Dermis microvascular lymphatic vessel endothelial cell (primary cell): ENCODE results near the gene LCE6A. TPM values are rescaled to one million over a fixed set of nuclear protein-coding genes. Genes with fewer than 3 reads are reported as not detected.

ENCODE experiments used
- DNase-seq, 2 donors: peaks; one replicate each; pipeline versions ENCODE4 v3.0.0 to v3.0.0-alpha.2; 2010; ENCODE audit warnings: low read depth in 2 of 2
- total RNA-seq: library from RNA; depleted of rRNA; stranded (reverse); fragments of >200 nt; gene quantifications from 2 replicates; pipeline ENCODE4 v1.2.1, GENCODE V29; 2014

LCE6A gene
- not detected in 2 replicates for total RNA-seq

- no peak for DNase-seq
Observed at GRCh38 chr1:152842556-152842955, at the start of gene LCE6A. Gene LCE6A (plus strand): TSS chr1:152842856. CDS start chr1:152843521, 665 bp downstream.

GRCh38 chr1:152795686-152796085 lies 47.0 kb upstream of the LCE6A start:
- no peak for DNase-seq

DNA sequence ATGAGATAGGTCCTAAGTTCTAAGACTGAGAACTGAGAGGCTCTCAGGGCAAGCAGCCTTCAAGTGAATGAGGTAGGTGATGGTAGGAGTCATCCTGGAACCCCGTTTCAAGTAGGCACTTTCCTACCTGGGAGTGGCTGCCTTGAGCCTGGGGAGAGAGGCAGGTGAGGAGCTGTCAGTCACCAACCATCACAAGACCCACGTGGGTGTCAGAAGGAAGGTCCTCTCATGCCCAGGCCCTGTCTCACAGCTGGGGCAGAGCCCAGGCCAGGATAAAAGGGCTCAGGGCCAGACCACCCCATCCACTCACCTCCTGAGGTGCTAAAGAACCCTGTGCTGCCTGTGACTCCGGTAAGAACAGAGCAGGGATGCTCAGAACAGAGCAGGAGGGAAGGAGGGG lies 46.2 kb upstream of the LCE6A start, which contains the start of gene LCE1D:
Gene LCE1D (plus strand): TSS at position 301 of the 400 bp plus-strand sequence. CDS start 1,074 bp downstream, outside the sequence.
- no peak for DNase-seq

DNA sequence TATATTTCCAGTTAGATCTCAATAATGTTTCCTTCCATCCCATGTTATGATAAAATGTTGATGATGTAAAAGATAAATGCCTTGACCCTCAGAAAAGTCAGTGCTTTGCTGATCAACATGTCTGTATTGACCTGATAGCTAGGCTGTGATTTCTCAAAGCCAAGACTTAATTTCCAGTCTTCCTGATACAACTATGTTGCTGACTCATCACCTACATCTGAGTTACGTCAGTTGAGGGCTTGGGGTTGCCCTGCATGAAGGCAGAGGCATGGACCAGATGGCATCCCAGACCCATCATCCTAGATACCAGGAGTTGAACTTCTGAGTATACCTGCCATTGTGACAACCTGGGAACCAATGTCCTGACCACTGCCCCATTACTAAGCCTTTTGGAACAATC lies 41.3 kb upstream of the LCE6A start:
- DNase-seq, result no peak

DNA sequence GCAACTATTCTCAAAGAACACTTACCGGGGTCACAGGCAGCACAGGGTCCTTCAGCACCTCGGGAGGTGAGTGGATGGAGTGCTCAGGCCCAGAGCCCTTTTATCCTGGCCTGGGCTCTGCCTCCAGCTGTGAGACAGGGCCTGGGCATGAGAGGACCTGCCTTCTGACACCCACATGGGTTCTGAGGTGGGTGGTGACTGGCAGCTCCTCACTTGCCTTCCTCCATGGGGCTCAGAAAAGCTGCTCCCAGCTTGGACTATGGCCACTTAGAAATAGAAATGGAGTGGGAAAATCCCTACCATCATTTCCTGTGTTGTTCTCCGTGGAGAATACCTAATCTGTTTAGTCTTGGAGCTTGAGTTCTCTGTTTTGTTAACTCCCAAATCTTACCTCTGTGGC lies 36.1 kb upstream of the LCE6A start, which contains the start of gene LCE1C:
Gene LCE1C (minus strand): TSS at position 76 of the 400 bp plus-strand sequence. CDS start 1,173 bp downstream, outside the sequence.
- no peak for DNase-seq

DNA sequence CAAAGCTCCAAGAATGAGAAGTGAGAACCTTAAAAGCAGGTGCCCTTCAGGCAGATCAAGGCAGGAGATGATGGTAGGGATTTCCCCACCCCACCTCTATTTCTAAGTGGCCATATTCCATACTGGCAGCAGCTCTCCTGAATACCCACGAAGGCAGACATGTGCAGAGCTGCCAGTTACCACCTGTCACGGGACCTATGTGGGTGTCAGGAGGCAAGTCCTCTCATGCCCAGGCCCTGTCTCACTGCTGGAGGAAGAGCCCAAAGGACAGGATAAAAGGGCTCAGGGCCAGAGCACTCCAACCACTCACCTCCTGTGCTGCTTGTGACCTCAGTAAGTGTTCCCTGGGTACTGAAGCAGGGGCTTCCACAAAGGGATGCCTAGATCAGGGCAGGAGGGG lies 31.6 kb upstream of the LCE6A start:
- DNase-seq, result no peak

GRCh38 chr1:152811671-152812070 lies 31.0 kb upstream of the LCE6A start, which contains the start of gene LCE1B:
Gene LCE1B (plus strand): TSS chr1:152811971. CDS start chr1:152812447, 476 bp downstream.
- DNase-seq, result no peak

GRCh38 chr1:152817309-152817708 lies 25.3 kb upstream of the LCE6A start:
- no peak for DNase-seq

GRCh38 chr1:152823294-152823693 lies 19.4 kb upstream of the LCE6A start:
- DNase-seq, result no peak

DNA sequence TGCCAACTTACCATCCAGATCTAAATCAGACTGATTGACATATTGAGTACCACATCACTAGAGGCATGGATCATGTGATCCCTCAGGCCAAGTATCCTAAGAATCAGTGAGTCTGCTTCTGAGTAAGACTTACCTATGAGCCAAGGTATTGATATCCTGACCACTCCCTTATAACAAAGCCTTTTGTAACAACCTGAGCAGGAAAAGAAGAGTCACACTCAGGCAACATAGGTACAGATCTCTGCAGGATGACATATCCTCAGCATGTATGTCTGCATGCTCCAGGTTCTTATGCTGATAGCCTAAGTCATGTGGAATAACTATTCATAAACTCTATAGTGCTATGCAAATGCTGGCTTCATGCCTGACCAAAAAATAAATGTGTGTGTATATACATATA lies 17.7 kb upstream of the LCE6A start:
- DNase-seq, result no peak

DNA sequence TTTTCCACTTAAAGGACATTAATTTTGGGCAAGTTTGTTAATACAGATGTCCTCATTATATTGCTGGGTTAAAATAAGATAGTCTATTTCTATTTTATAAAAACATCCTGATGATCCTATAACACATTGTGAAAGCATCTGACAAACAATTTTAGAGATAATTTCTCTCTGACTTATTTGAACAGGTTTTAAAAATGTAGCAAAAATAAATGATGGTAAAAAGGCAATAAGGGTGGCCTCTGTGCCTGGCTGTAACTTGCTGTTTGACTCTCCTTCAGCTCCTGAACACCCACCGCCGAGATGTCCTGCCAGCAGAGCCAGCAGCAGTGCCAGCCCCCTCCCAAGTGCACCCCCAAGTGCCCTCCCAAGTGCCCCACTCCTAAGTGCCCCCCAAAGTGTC lies 15.5 kb upstream of the LCE6A start, which contains the start of gene LCE1A:
Gene LCE1A (plus strand): TSS at position 301 of the 400 bp plus-strand sequence. CDS start 0 bp downstream, at position 301.
- DNase-seq, result no peak

- no peak for DNase-seq
Observed at GRCh38 chr1:152836870-152837269, 5.8 kb upstream of the LCE6A start.

GRCh38 chr1:152855661-152856060 lies 13.0 kb downstream of the LCE6A start:
- DNase-seq, result no peak

DNA sequence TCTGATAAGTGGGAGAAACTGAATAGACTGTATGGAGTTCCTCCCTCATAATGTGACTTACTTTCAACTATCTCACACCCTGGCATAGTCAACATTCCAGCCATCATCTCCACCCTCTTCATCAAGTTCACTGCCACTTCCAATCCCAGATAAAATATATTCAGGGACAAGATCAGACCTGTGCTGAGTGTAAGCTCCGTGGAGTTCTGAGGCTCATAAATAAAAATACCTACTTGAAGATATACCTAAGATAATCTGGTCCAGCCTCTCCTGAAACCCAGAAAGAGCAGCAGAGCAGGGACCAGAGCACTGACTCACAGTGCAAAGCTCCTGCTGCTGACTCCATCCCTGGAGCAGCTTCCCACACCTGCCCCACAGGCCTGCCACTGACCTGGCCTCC lies 15.4 kb downstream of the LCE6A start:
- no peak for DNase-seq

DNA sequence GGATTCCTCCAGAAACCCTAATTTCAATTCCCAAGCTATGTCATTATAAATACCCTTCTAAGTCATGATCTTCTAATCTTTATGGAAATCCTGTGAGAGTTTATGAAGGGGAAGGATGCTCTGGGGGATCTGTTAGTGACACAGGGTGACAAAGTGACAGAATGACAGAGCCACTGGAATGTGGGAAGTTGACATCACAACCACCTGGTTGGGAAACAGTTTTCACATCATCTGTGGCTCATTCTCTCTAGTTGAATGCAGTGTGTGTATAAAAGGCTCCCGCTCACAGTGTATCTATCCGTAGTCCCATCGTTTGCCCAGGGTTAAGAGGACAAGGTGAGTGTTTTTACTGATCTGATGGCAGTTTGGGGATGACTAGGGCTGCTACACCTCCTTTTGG lies 17.0 kb downstream of the LCE6A start, which contains the start of gene LCE7A:
Gene LCE7A (plus strand): TSS at position 301 of the 400 bp plus-strand sequence. CDS start 702 bp downstream, outside the sequence.
- DNase-seq, result no peak

- DNase-seq, result no peak
Observed at GRCh38 chr1:152860129-152860528, 17.5 kb downstream of the LCE6A start.

DNA sequence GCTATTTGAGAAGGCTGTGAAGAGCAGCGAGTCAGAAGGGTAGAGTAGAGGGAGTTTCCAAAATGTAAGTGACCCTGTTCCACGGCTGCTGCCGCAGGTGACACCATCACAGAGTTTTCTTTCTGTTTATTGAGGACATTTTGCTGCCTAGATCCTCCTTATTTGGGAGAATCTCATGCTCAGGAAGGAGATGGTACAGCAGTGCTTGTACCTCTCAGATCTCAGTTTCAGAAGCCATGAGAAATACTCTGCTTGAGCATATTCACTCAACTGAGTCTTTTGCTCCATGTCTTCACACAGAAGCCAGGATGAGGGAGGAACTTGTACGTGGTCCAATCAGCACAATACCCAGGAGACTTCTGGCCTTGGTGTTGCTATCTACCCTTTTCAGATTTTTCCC lies 18.7 kb downstream of the LCE6A start:
- no peak for DNase-seq

DNA sequence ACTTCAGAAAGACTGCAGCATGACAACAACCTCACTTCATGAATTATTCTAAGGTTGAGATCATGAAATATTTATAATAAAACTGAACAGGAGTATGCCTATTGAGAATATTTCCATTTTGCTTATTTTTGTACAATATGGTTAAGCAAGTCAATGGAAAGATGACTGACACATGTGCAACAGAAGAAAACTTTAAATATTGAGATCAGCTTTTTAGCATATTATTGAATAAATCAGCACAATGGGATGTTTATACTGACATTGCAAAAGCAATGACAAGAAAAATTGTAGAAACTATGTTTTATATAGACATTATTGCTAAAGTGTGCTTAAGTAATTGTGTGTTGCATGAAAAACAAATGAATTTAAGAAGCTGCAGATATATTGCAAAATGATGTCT lies 21.8 kb downstream of the LCE6A start:
- no peak for DNase-seq

DNA sequence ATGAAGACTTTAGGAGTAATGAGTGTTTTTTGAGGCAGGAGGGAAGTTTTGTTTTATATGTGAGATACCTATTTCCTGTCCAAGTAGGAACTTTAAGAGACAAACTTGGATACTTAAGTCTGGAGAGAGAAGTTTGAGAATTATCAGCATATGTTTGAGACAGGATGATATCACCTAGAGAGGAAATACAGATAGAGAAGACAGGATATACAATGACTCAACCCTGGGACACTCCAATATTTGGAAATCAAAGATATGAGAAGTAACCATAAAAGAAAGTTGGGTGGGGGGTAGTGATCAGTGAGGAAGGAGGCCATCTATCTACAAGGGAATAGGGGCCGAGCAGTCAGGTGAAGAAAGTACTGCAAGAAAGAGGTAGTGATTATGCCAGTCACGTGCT lies 23.7 kb downstream of the LCE6A start:
- no peak for DNase-seq

- DNase-seq, result peak; percentile 42 to 55
Observed at GRCh38 chr1:152869808-152870419, 27.3 kb downstream of the LCE6A start.

DNA sequence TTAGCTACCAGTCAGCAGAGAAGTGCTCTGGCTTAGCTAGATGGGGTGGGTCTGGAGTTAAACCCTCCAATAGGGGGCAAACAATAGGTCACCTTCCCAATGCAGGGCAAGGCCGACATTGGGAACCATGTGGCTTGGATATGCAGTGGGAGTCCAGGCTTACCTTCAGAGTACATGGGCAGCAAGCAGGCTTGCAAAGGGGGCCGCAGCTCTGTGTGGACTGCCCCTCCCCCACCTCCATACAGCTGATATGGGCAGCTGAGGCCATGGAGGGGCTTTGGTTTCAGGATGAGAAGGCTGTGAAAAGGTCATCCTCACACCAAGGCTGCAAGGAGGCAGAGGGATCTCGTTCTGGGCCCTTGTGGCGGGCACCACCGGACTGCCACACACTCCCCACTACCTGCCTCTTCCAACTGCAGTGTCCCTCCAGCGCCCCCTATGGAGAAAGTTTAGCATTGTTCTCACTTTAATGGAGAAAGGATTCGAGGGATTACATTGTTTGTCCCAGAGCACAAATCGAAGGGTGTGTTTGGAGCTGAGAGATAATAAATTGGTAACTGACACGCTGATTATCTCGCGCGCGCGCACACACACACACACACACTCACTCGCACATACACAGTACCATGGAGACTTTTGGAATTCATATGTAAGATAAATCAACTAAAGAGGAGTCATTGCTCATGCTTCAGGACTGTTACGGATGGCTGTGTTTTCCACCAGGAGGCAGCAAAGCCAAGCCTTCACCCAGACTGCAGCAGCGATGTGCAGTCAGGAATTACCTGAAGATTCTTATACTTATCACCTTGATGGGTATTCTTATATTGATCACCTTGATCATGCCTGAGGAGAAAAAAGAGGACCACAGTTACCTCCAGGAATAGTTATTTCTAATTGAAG lies 28.4 kb downstream of the LCE6A start:
- DNase-seq, result peak in 1 of 2 donors; percentile 23

DNA sequence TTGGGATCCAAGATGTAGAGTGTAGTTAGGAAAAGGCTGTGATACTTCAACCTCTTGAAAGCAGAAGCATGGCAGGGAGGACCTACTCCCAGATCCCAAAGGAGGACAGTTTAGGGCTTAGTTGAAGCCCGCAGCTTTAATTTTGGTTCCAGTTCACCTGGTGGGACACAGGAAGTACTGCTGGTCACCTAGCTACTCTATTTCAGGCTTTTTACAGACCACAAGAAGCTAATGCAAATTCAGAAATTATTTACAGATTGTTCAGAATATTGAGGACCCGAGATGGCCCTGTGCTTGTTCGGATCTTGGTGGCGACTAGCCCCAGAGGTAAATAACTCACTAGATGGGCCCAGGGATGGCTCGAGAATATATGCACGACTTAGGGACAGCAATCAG lies 29.1 kb downstream of the LCE6A start:
- DNase-seq, result no peak
